Fibroblast of lung (primary cell): ENCODE results near the gene TENM4. TPM values are rescaled to one million over a fixed set of nuclear protein-coding genes. Genes with fewer than 3 reads are reported as not detected.
"Not testable (repeated sequence)": the region's sequence is repeated elsewhere in the genome, so short reads cannot be mapped to it uniquely, and the experiment has no call there.

ENCODE experiments used
- DNase-seq, 2 donors: peaks; one replicate each; pipeline versions ENCODE4 v3.0.0 to v3.0.0-alpha.2; 2010; ENCODE audit warnings: low read depth in 2 of 2
- H2AFZ ChIP-seq: 2 replicates; pipeline ENCODE4 v1.5.1; 2012; ENCODE audit warnings: low read length, control low read depth, inconsistent platforms
- H3K27ac ChIP-seq: 2 replicates; pipeline ENCODE4 v1.5.1; 2011; ENCODE audit warnings: low read length, control low read depth; ENCODE audit not compliant: insufficient read depth
- H3K27me3 ChIP-seq: 2 replicates; pipeline ENCODE4 v1.5.1; 2011; ENCODE audit warnings: mild to moderate bottlenecking, low read length; ENCODE audit not compliant: control insufficient read depth, insufficient read depth
- H3K36me3 ChIP-seq: 2 replicates; pipeline ENCODE4 v1.5.1; 2011; ENCODE audit warnings: low read length; ENCODE audit not compliant: control insufficient read depth, insufficient read depth
- H3K4me1 ChIP-seq: 2 replicates; pipeline ENCODE4 v1.5.1; 2011; ENCODE audit warnings: low read length; ENCODE audit not compliant: control insufficient read depth, insufficient read depth; ENCODE audit errors: extremely low read depth
- H3K4me2 ChIP-seq: 2 replicates; pipeline ENCODE4 v1.5.1; 2011; ENCODE audit warnings: low read length, control low read depth; ENCODE audit not compliant: insufficient read depth; ENCODE audit errors: extremely low read depth
- H3K4me3 ChIP-seq, 4 experiments: fragments of 200-600 bp in 1 of 4; sonication (generic) in 1 of 4; replicated peaks in 1 of 4; 2 replicates each; pipeline ENCODE4 v1.5.1; 2011 to 2016; ENCODE audit warnings: low read length in 4 of 4, low read depth in 3 of 4, mild to moderate bottlenecking in 3 of 4, control low read depth in 2 of 4, inconsistent platforms in 1 of 4, mixed read lengths in 1 of 4; ENCODE audit not compliant: insufficient read depth in 1 of 4; ENCODE audit errors: control extremely low read depth in 1 of 4
- H3K79me2 ChIP-seq: 2 replicates; pipeline ENCODE4 v1.5.1; 2012; ENCODE audit warnings: mild to moderate bottlenecking, low read length, inconsistent platforms; ENCODE audit not compliant: control insufficient read depth, insufficient read depth
- H3K9ac ChIP-seq: 2 replicates; pipeline ENCODE4 v1.5.1; 2011; ENCODE audit warnings: mild to moderate bottlenecking, low read length, control low read depth; ENCODE audit not compliant: insufficient read depth
- H3K9me3 ChIP-seq: 2 replicates; pipeline ENCODE4 v1.5.1; 2012; ENCODE audit warnings: low read depth, low read length; ENCODE audit not compliant: control insufficient read depth, insufficient read depth
- H4K20me1 ChIP-seq: 2 replicates; pipeline ENCODE4 v1.5.1; 2011; ENCODE audit warnings: low read length; ENCODE audit not compliant: control insufficient read depth, insufficient read depth; ENCODE audit errors: extremely low read depth
- CTCF ChIP-seq, 2 donors: IDR thresholded peaks in 1 of 2; conservative IDR thresholded peaks in 1 of 2; 1 replicate in 1 of 2; 2 replicates in 1 of 2; pipeline ENCODE4 v1.5.1; 2011 to 2012; ENCODE audit warnings: low read length in 2 of 2, control low read depth in 1 of 2, inconsistent platforms in 1 of 2, low read depth in 1 of 2, mild to moderate bottlenecking in 1 of 2
- EZH2 ChIP-seq: IDR thresholded peaks from 2 replicates; pipeline ENCODE4 v1.5.1; 2012; ENCODE audit warnings: low read length, control low read depth, mild to moderate bottlenecking; ENCODE audit errors: missing control alignments
- polyA plus RNA-seq, 2 donors: library from polyadenylated mRNA; depleted of rRNA in 1 of 2; stranded (reverse) in 1 of 2; unstranded in 1 of 2; fragments of >200 nt; gene quantifications; 2 replicates each; pipeline ENCODE4 v1.2.1, GENCODE V29; 2011 to 2012; ENCODE audit warnings: missing spikeins in 1 of 2
- total RNA-seq: library from RNA; depleted of rRNA; stranded (reverse); fragments of >200 nt; gene quantifications from 2 replicates; pipeline ENCODE4 v1.2.1, GENCODE V29; 2014

TENM4 gene
- total and polyA plus RNA-seq, 2 donors (not counting 1 experiment from before 2014, with no cell fraction given): 4.6 to 48.4 TPM

- no peak for DNase-seq
- H3K27me3 ChIP-seq: no peaks in the 10 kb centered on the region
- no peaks in the 10 kb centered on the region for H3K36me3 ChIP-seq
- no peaks in the 10 kb centered on the region for H4K20me1 ChIP-seq
- no peaks in the 10 kb centered on the region for H3K4me1 ChIP-seq
- H3K4me2 ChIP-seq: no peak overlapping the region
- H3K9ac ChIP-seq: no peak overlapping the region
- no peaks in the 10 kb centered on the region for H3K79me2 ChIP-seq
- no peak overlapping the region for H2AFZ ChIP-seq
- TF ChIP-seq EZH2 (no peak), CTCF (conservative IDR thresholded peaks at IDR 0.05 in 1 of 2, IDR thresholded peaks at IDR 0.05 in 1 of 2; ENCODE audit: low read depth in 1 of 2, low read length in 2 of 2) (no peak)
- no peak overlapping the region for H3K4me3 ChIP-seq
- no peaks in the 10 kb centered on the region for H3K9me3 ChIP-seq
- H3K27ac ChIP-seq: no peak overlapping the region
Measured at GRCh38 chr11:78638704-78639380, 802.0 kb downstream of the TENM4 start.

- not testable (repeated sequence) for H4K20me1 ChIP-seq, H3K4me3 ChIP-seq, H3K9me3 ChIP-seq, H3K4me2 ChIP-seq, H3K27me3 ChIP-seq, H3K27ac ChIP-seq, H2AFZ ChIP-seq, H3K4me1 ChIP-seq, H3K36me3 ChIP-seq, H3K9ac ChIP-seq, DNase-seq, H3K79me2 ChIP-seq
Measured at GRCh38 chr11:78637527-78637926, 803.3 kb downstream of the TENM4 start.

GRCh38 chr11:78635814-78636506 is 804.9 kb downstream of the TENM4 start:
- H3K9ac ChIP-seq: no peak overlapping the region
- no peaks in the 10 kb centered on the region for H3K9me3 ChIP-seq
- no peak for DNase-seq
- no peak overlapping the region for H2AFZ ChIP-seq
- H3K27ac ChIP-seq: no peak overlapping the region
- H4K20me1 ChIP-seq: no peaks in the 10 kb centered on the region
- no peak overlapping the region for H3K4me3 ChIP-seq
- H3K27me3 ChIP-seq: peaks cover 4% of the 10 kb centered on the region
- H3K36me3 ChIP-seq: no peaks in the 10 kb centered on the region
- no peak for TF ChIP-seq CTCF (conservative IDR thresholded peaks at IDR 0.05 in 1 of 2, IDR thresholded peaks at IDR 0.05 in 1 of 2; ENCODE audit: low read depth in 1 of 2, low read length in 2 of 2)
- no peak for TF ChIP-seq EZH2
- H3K4me2 ChIP-seq: no peak overlapping the region
- H3K4me1 ChIP-seq: no peaks in the 10 kb centered on the region
- H3K79me2 ChIP-seq: no peaks in the 10 kb centered on the region
